OCI-LY7 (cell line): ENCODE data around the gene PIGQ. TPM values are rescaled to one million over a fixed set of nuclear protein-coding genes. Genes with fewer than 3 reads are reported as not detected.

Source experiments
- BruUV-seq: library from RNA; stranded (reverse); fragments of 400-500 nt; replicated peaks from 2 replicates; lab custom pipeline; 2021; lab: Mats Ljungman, UMichigan
- CTCF ChIA-PET: fragments of 300-600 bp; sonication (Branson Sonifier 250); formaldehyde crosslinking; loops from one replicate; lab custom pipeline; 2022; ENCODE audit warnings: antibody characterized with exemption; ENCODE audit not compliant: unreplicated experiment; lab: Charles Lee
- POLR2A ChIA-PET: fragments of 300-600 bp; sonication (Branson Sonifier 250); formaldehyde crosslinking; loops from one replicate; lab custom pipeline; 2022; ENCODE audit warnings: antibody characterized with exemption; lab: Charles Lee
- DNase-seq: peaks from one replicate; pipeline ENCODE4 v3.0.0-alpha.2; 2015; ENCODE audit warnings: low spot score
- H2AFZ ChIP-seq: fragments of 200-600 bp; sonication (generic), shearing (Covaris generic); 2 replicates; pipeline ENCODE4 v1.6.1; 2014; ENCODE audit warnings: mild to moderate bottlenecking, antibody characterized with exemption, low read length, moderate library complexity
- H3K27ac ChIP-seq: fragments of 200-600 bp; sonication (generic); 2 replicates; pipeline ENCODE4 v1.5.1; 2014; ENCODE audit warnings: mixed run types, low read depth, mild to moderate bottlenecking, moderate library complexity, low read length, inconsistent platforms; ENCODE audit not compliant: poor library complexity, severe bottlenecking
- H3K36me3 ChIP-seq: fragments of 200-600 bp; sonication (generic); 2 replicates; pipeline ENCODE4 v1.6.1; 2014; ENCODE audit warnings: mild to moderate bottlenecking, antibody characterized with exemption, low read length, moderate library complexity, mixed read lengths; ENCODE audit not compliant: insufficient read depth
- H3K4me1 ChIP-seq: fragments of 200-600 bp; sonication (generic); 2 replicates; pipeline ENCODE4 v1.5.1; 2014; ENCODE audit warnings: mild to moderate bottlenecking, low read length; ENCODE audit not compliant: insufficient read depth, poor library complexity, severe bottlenecking
- H3K4me2 ChIP-seq: fragments of 200-600 bp; sonication (generic); 2 replicates; pipeline ENCODE4 v1.6.1; 2014; ENCODE audit warnings: mild to moderate bottlenecking, low read length
- H3K4me3 ChIP-seq: fragments of 200-600 bp; sonication (generic); 2 replicates; pipeline ENCODE4 v1.5.1; 2014; ENCODE audit warnings: mild to moderate bottlenecking, low read depth, low read length; ENCODE audit not compliant: poor library complexity, severe bottlenecking
- H3K79me2 ChIP-seq: fragments of 200-600 bp; sonication (generic); 2 replicates; pipeline ENCODE4 v1.6.1; 2016; ENCODE audit warnings: low read depth, mild to moderate bottlenecking, low read length, moderate library complexity, mixed read lengths; ENCODE audit not compliant: insufficient read depth
- H3K9me2 ChIP-seq: fragments of 200-600 bp; sonication (generic); 2 replicates; pipeline ENCODE4 v1.6.1; 2016; ENCODE audit warnings: mild to moderate bottlenecking, low read length, mixed read lengths; ENCODE audit not compliant: insufficient read depth
- H3K9me3 ChIP-seq: fragments of 200-600 bp; sonication (generic); 2 replicates; pipeline ENCODE4 v1.6.1; 2014; ENCODE audit warnings: mild to moderate bottlenecking, mixed run types, low read length, mixed read lengths
- H4K20me1 ChIP-seq: fragments of 200-600 bp; sonication (generic); 2 replicates; pipeline ENCODE4 v1.6.1; 2014; ENCODE audit warnings: mild to moderate bottlenecking, antibody characterized with exemption, low read length, moderate library complexity, mixed read lengths; ENCODE audit not compliant: insufficient read depth
- EZH2phosphoT487 ChIP-seq: fragments of 200-600 bp; sonication (generic); IDR thresholded peaks from 2 replicates; pipeline ENCODE4 v1.6.1; 2018; ENCODE audit warnings: low read depth, borderline replicate concordance, mild to moderate bottlenecking, mixed run types, antibody characterized with exemption, low read length, moderate library complexity, mixed read lengths
- intact Hi-C: fragments of 100-400 bp; cut with micrococcal nuclease; formaldehyde crosslinking; loops from one replicate; pipeline ENCODE4 v1.10.0; 2022; ENCODE audit not compliant: unreplicated experiment
- total RNA-seq, 2 experiments: library from RNA; depleted of rRNA in 1 of 2; stranded (reverse); fragments of >200 nt in 1 of 2; shearing (Covaris generic) in 1 of 2; gene quantifications; 2 replicates each; pipeline ENCODE4 v1.2.3, GENCODE V29; 2014 to 2022
- TF ChIP-seq, protein P1 (sequence below): fragments of 200-600 bp; sonication (generic); conservative IDR thresholded peaks from 2 replicates; pipeline ENCODE4 v1.5.1; 2014; ENCODE audit warnings: mild to moderate bottlenecking, antibody characterized with exemption, low read length, moderate library complexity, mixed read lengths

Gene PIGQ
- total RNA-seq, 2 experiments from 2014 or later, result 39.0 to 54.2 TPM

DNA sequence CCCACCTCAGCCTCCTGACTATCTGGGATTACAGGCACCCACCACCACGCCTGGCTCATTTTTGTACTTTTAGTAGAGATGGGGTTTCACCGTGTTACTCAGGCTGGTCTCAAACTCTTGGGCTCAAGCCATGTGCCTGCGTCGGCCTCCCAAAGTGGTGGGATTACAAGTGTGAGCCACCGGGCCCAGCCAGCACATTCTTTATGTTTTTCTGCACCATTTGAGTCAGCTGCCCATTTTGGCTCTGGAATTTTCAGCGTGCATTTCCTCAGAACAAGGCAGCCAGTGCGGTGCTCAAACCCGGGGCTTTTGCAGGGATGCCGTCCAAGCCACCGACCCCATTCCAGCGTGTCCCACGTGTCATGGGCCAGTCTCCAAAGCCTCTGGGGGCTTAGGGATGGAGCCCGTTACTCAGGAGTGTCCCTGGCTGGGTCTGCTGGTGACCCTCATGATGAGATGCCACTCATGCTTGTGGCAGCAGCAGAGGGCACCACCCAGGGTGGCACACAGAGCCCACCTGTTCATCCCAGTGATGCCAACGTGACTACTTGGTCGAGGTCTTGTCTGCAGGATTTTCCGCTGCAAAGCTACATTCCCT lies 16.4 kb downstream of the PIGQ start:
- intact Hi-C loops, result no loop called here
- Histone ChIP-seq H3K4me3 (no peak overlapping the region), H3K79me2 (peaks cover 20% of the 10 kb centered on the region; the same call in 1 of the 2 replicates), H3K36me3 (peaks cover 4% of the 10 kb centered on the region; the same call in 1 of the 2 replicates), H3K4me1 (peaks cover 12% of the 10 kb centered on the region), H4K20me1 (no peaks in the 10 kb centered on the region), H3K4me2 (no peak overlapping the region), H3K9me3 (no peaks in the 10 kb centered on the region), H2AFZ (no peak overlapping the region), H3K9me2 (no peaks in the 10 kb centered on the region), H3K27ac (no peak overlapping the region)
- DNase-seq, result no peak
- TF ChIP-seq EZH2phosphoT487, result no peak
- TF ChIP-seq, protein P1, sequence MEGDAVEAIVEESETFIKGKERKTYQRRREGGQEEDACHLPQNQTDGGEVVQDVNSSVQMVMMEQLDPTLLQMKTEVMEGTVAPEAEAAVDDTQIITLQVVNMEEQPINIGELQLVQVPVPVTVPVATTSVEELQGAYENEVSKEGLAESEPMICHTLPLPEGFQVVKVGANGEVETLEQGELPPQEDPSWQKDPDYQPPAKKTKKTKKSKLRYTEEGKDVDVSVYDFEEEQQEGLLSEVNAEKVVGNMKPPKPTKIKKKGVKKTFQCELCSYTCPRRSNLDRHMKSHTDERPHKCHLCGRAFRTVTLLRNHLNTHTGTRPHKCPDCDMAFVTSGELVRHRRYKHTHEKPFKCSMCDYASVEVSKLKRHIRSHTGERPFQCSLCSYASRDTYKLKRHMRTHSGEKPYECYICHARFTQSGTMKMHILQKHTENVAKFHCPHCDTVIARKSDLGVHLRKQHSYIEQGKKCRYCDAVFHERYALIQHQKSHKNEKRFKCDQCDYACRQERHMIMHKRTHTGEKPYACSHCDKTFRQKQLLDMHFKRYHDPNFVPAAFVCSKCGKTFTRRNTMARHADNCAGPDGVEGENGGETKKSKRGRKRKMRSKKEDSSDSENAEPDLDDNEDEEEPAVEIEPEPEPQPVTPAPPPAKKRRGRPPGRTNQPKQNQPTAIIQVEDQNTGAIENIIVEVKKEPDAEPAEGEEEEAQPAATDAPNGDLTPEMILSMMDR, result no peak
- TSS peak; percentile 42 for BruUV-seq
- CTCF ChIA-PET, result no interaction called here
- POLR2A ChIA-PET, result no interaction called here

DNA sequence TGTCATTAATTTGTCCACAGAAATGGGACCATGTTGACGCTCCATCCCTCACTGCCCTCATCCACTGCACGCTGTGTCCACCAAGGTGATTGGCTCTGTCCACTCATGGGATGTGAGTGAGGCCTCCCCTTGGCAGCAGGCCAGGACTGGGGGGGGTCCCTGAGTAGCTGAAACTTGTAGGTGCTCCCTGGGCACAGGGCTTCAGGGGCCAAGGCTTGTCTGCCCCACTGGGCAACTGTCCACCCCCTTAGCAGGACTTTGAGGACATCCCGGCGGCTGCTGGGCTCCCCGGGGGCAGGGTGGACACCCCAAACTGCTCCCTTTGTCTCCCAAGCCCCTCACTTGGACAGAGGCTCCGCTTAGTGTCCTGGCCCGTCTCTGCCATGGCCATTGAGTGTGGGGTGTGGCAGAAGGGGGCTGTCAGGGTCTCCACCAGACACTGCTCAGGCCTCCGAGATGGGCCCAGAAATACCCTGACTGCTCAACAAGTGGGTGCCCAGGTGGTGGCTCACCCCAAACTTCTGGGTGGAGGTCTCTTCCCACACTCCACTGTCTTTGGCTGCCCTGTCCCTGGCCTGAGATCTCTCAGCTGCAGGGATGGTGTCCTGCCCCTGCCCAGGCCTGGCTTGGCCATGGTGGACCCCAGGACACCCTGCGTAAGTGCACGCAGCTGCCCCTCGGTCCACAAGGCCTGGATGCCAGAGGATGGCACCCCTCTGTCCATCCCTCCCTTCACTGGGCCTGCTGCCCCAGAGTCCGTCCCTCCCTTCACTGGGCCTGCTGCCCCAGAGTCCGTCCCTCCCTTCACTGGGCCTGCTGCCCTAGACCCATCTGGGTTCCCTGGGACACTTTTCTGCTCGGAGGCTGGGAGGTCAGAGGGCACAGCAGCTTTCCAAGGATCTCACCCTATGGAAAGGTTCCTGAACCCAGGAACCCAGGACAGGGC lies 17.1 kb downstream of the PIGQ start:
- no TSS peak for BruUV-seq
- POLR2A ChIA-PET, result interaction anchor here (0.6 kb wide), 1 partner anchor 57 kb away, joined by 4 read pairs; no protein-coding TSS in a partner anchor
- no peak for DNase-seq

More for the DNA sequence above, 17.1 kb downstream of the PIGQ start:
- Histone ChIP-seq H4K20me1 (no peaks in the 10 kb centered on the region), H3K9me3 (no peaks in the 10 kb centered on the region), H3K36me3 (peaks cover 4% of the 10 kb centered on the region; the same call in 1 of the 2 replicates), H3K4me3 (peak overlapping the region; percentile 82), H3K79me2 (peaks cover 20% of the 10 kb centered on the region; the same call in 1 of the 2 replicates), H3K4me2 (peak overlapping the region; percentile 80), H3K9me2 (no peaks in the 10 kb centered on the region), H2AFZ (no peak overlapping the region), H3K27ac (no peak overlapping the region), H3K4me1 (peaks cover 12% of the 10 kb centered on the region)
- no peak for TF ChIP-seq EZH2phosphoT487
- TF ChIP-seq, protein P1, result no peak
- intact Hi-C loops, result no loop called here
- CTCF ChIA-PET, result no interaction called here
